CD4-positive, alpha-beta T cell treated with Interleukin-17A for 4 hours (primary cell): ENCODE results near the gene DCTN5.
"Not testable (repeated sequence)": the region's sequence is repeated elsewhere in the genome, so short reads cannot be mapped to it uniquely, and the experiment has no call there.

Experiments used
- DNase-seq: peaks from one replicate; pipeline ENCODE4 v3.0.0-alpha.2; 2020; ENCODE audit warnings: mixed read lengths

The DCTN5 gene

GRCh38 chr16:23694644-23695373 is 53.5 kb downstream of the DCTN5 start:
- no peak for DNase-seq

- no peak for DNase-seq
These were observed 54.5 kb downstream of the DCTN5 start for GRCh38 chr16:23695756-23696155.

GRCh38 chr16:23699100-23699499 is 57.8 kb downstream of the DCTN5 start:
- DNase-seq, result peak; percentile 11

DNA sequence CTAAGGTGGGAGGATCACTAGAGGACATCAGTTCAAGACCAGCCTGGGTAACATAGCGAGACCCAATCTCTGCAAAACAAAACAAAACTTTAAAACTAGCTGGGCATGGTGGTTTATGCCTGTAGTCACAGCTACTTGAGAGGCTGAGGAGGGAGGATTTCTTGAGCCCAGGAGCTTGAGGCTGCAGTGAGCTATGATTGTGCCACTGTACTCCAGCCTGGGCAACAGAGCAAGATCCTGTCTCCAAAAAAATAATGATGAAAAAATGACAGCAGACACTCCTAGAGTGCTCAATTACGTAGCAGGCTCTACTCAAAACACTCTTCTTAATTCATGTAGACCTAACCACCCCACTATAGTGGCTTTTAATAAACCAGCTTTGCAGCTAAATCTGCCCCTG is 58.8 kb downstream of the DCTN5 start:
- DNase-seq, result no peak

DNA sequence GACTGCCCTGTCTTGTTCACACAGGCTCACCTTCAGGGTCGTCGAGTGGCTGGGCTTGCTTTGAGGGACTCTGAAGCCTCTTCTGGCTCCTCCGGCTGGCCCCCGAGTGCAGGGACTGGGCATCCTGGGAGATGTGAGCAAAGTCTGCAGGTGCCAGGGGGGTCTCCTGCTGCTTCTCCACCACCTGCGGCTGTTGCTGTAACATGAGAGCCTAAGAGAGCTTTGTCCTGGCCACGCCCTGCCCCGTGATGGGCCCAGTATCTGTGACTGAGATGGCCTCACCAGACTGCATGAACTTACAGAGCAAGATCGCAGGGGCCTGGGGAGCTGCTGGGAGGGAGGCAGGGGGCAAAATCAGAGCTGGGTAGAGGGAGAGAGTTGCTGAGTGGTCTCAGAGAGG is 59.2 kb downstream of the DCTN5 start:
- no peak for DNase-seq

GRCh38 chr16:23701045-23701444 is 59.8 kb downstream of the DCTN5 start:
- DNase-seq, result no peak

DNA sequence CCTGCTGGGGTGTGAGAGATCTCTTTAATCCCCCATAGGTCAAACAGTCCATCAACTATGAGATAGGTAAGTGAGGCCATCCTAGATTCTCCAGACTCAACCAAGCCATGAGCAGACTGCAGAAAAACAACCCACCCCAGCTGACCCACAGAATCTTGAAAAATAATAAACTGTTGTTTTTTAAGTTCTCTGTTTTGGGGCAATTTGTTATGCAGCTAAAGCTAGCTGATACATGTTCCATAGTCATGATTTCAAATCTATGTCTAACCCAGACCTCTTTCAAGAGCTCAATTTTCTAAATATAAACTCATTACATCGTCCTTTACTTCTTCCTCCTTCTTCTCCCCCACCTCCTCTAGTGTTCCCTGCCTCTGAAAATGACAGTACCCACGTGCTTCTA is 61.7 kb downstream of the DCTN5 start:
- no peak for DNase-seq

GRCh38 chr16:23704772-23705516 is 63.7 kb downstream of the DCTN5 start:
- DNase-seq, result no peak

GRCh38 chr16:23705517-23705902 is 64.2 kb downstream of the DCTN5 start:
- no peak for DNase-seq

DNA sequence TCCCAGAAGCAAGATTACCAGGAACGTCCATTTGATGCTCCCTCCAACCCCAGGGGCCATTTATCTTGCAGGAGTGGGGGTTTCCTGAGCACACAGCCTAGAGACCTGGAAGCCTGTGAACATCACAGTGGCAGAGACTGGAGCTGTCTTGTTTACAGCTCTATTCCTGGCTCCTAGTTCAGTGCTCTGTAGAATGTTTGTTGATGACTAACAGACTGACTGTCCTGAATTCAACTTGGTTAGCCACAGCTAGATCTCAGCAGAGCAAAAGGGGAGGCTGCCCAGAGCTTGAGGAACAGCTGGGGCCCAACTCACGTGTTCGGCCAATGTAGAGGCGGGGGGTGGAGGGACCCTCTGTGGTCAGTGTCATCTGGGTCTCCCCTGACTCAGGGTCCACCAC is 65.2 kb downstream of the DCTN5 start:
- no peak for DNase-seq

DNA sequence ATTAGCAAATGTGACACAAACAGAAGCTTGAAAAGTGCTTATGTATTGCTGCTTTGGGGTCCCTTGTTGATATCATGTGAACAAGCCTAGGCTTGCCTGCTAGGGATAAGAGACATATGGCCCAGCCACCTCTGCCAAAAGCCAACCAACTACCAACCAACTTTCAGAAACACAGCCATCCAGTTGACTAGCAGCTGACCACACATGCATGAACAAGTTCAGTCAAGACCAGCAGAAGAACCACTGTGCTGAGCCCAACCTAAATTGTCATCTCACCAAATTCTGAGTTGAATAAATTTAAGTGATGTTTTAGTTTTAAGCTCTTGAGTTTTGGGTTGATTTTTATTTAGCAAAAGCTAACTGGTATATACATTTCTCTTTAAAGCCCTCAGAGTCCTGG is 68.3 kb downstream of the DCTN5 start:
- no peak for DNase-seq

GRCh38 chr16:23710008-23710407 is 68.7 kb downstream of the DCTN5 start:
- no peak for DNase-seq

GRCh38 chr16:23710504-23710903 is 69.2 kb downstream of the DCTN5 start:
- no peak for DNase-seq

DNA sequence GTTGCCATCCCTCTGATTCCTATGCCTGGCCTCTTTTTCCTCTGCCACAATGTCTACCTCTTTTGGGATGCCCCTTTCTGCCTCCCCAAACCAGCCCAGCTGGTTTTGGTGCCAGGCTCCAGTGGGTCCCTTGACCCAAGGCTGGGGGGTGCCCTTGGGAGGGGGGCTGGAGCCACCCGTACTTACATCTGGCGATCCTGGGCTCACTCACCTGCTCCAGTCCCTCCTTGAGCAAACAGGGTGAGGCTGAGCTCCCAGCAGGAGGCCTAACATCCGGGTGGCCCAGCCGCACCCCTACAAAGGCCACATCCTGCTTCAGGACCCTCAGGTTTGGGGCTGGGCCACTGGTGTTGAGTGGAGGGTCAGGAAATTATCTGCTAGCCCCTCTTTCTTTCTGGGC is 70.5 kb downstream of the DCTN5 start:
- DNase-seq, result no peak

GRCh38 chr16:23712976-23713375 is 71.7 kb downstream of the DCTN5 start, which contains the start of gene ERN2:
ERN2 (minus strand) TSS chr16:23713222; CDS start chr16:23713187, 35 bp downstream.
- DNase-seq, result no peak

DNA sequence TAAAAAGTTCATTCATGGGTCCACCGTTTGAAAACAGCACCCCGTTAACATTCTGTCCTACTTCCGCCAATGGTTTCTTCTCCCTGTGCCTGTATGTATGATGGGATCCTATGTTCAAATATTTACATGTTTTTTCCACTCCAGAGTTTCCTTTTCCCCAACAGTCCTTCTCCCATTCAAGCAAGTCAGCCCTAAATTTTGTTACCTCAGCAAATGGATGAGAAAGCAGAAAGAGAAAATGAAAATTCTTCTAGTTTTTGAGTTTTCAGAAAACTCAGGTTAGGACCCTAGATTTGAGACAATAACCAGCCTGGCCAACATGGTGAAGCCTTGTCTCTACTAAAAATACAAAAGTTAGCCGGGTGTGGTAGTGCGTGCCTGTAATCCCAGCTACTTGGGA is 75.2 kb downstream of the DCTN5 start:
- DNase-seq, result no peak

DNA sequence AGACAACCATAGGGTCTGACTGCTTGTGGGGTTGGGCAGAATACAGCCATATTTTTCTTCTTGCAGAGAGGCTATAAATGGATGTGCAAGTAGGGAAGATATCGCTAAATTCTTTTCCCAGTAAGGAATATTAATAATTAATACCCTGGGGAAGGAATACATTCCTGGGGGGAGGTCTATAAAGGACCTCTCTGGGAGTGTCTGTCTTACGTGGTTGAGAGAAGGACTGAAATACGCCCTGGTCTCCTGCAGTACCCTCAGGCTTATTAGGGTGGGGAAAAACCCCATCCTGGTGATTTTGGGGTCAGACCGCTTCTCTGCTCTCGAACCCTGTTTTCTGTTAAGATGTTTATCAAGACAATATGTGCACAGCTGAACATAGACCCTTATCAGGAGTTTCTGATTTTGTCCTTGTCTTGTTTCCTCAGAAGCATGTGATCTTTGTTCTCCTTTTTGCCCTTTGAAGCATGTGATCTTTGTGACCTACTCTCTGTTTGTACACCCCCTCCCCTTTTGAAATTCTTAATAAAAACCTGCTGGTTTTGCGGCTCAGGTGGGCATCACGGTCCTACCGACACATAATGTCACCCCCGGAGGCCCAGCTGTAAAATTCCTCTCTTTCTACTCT is 81.5 kb downstream of the DCTN5 start:
- not testable (repeated sequence) for DNase-seq

- DNase-seq, result no peak
These were observed 83.0 kb downstream of the DCTN5 start for GRCh38 chr16:23724096-23724784.

GRCh38 chr16:23724785-23725131 is 83.5 kb downstream of the DCTN5 start:
- no peak for DNase-seq

DNA sequence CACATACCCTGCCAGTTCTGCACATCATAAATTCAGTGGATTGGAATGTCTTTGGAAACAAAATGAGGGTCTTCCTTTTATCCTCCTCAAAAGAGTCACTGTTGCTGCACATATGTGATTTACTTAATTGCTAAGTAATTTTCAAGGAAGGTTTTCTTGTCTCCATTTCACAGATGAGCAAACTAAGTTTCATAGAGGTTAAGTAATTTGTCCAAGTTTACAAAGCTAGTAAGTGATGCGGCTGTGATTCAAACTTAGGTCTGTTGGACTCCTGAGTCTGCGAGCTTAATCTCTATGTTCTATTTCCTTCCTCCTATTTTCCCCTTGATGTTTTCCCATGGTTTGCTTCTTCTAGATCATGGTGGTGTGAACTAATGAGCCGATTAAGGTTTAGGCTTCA is 85.4 kb downstream of the DCTN5 start:
- DNase-seq, result no peak
